Skeletal muscle cell (primary cell): ENCODE results near the gene DLEC1.
"Not testable (repeated sequence)": the region's sequence is repeated elsewhere in the genome, so short reads cannot be mapped to it uniquely, and the experiment has no call there.

Experiments used
- DNase-seq: peaks from one replicate; pipeline ENCODE4 v3.0.0-alpha.2; 2010; ENCODE audit warnings: low read depth
- H3K4me3 ChIP-seq: 2 replicates; pipeline ENCODE4 v1.5.1; 2011; ENCODE audit warnings: low read depth, mild to moderate bottlenecking, control low read depth, low read length, moderate library complexity

Gene DLEC1

GRCh38 chr3:38033586-38033985, 5.4 kb upstream of the DLEC1 start:
- H3K4me3 ChIP-seq, result not testable (repeated sequence)

GRCh38 chr3:38034335-38034734, 4.7 kb upstream of the DLEC1 start:
- DNase-seq, H3K4me3 ChIP-seq: not testable (repeated sequence)

More at GRCh38 chr3:38033586-38033985, 5.4 kb upstream of the DLEC1 start:
- DNase-seq, result not testable (repeated sequence)

- no peak for DNase-seq
- H3K4me3 ChIP-seq, result no peak overlapping the region
These were observed 2.7 kb upstream of the DLEC1 start for GRCh38 chr3:38036286-38036685.

GRCh38 chr3:38036906-38037305, 2.1 kb upstream of the DLEC1 start:
- no peak for DNase-seq
- no peak overlapping the region for H3K4me3 ChIP-seq

- H3K4me3 ChIP-seq, result no peak overlapping the region
- DNase-seq, result no peak
These were observed 529 bp upstream of the DLEC1 start for GRCh38 chr3:38038447-38038911.

- no peak for DNase-seq
- H3K4me3 ChIP-seq, result peak overlapping the region; percentile 49
These were observed 872 bp downstream of the DLEC1 start for GRCh38 chr3:38039899-38040261.

- no peak overlapping the region for H3K4me3 ChIP-seq
These were observed 1.4 kb downstream of the DLEC1 start for GRCh38 chr3:38040401-38040800.

GRCh38 chr3:38043486-38043885, 4.5 kb downstream of the DLEC1 start:
- no peak overlapping the region for H3K4me3 ChIP-seq
- no peak for DNase-seq

More at GRCh38 chr3:38040401-38040800, 1.4 kb downstream of the DLEC1 start:
- no peak for DNase-seq

- no peak for DNase-seq
- H3K4me3 ChIP-seq, result no peak overlapping the region
These were observed 7.0 kb downstream of the DLEC1 start for GRCh38 chr3:38046027-38046426.

GRCh38 chr3:38046821-38047220, 7.8 kb downstream of the DLEC1 start:
- DNase-seq, result no peak
- H3K4me3 ChIP-seq, result no peak overlapping the region

- no peak overlapping the region for H3K4me3 ChIP-seq
- DNase-seq, result no peak
These were observed 8.9 kb downstream of the DLEC1 start for GRCh38 chr3:38047896-38048295.

- H3K4me3 ChIP-seq, result no peak overlapping the region
- DNase-seq, result no peak
These were observed 10.5 kb downstream of the DLEC1 start for GRCh38 chr3:38049358-38050126.

GRCh38 chr3:38051131-38051530, 12.1 kb downstream of the DLEC1 start:
- no peak for DNase-seq
- no peak overlapping the region for H3K4me3 ChIP-seq

- not testable (repeated sequence) for DNase-seq, H3K4me3 ChIP-seq
These were observed 14.3 kb downstream of the DLEC1 start for GRCh38 chr3:38053286-38053685.

GRCh38 chr3:38053813-38054498, 14.9 kb downstream of the DLEC1 start:
- not testable (repeated sequence) for H3K4me3 ChIP-seq, DNase-seq

GRCh38 chr3:38054499-38055001, 15.5 kb downstream of the DLEC1 start:
- DNase-seq, result no peak

GRCh38 chr3:38059148-38059547, 20.1 kb downstream of the DLEC1 start:
- DNase-seq, result no peak

More at GRCh38 chr3:38054499-38055001, 15.5 kb downstream of the DLEC1 start:
- no peak overlapping the region for H3K4me3 ChIP-seq

GRCh38 chr3:38059591-38059990, 20.6 kb downstream of the DLEC1 start:
- DNase-seq, result no peak

More at GRCh38 chr3:38059148-38059547, 20.1 kb downstream of the DLEC1 start:
- H3K4me3 ChIP-seq, result no peak overlapping the region

GRCh38 chr3:38062809-38063208, 23.8 kb downstream of the DLEC1 start:
- no peak for DNase-seq
- no peak overlapping the region for H3K4me3 ChIP-seq

More at GRCh38 chr3:38059591-38059990, 20.6 kb downstream of the DLEC1 start:
- H3K4me3 ChIP-seq, result no peak overlapping the region

- DNase-seq, H3K4me3 ChIP-seq: not testable (repeated sequence)
These were observed 25.4 kb downstream of the DLEC1 start for GRCh38 chr3:38064453-38064852.
